ENCODE results near the gene OR10A3.

The OR10A3 gene

GRCh38 chr11:7964873-7965272 lies 23.4 kb upstream of the OR10A3 start:
- TF ChIP-seq CTCF (conservative IDR thresholded peaks at IDR 0.05) (no peak), ZFX (IDR thresholded peaks at IDR 0.05) (no peak)
- H3K27ac ChIP-seq, result no peak overlapping the region

GRCh38 chr11:7964261-7964660 lies 22.8 kb upstream of the OR10A3 start:
- H3K27ac ChIP-seq, result no peak overlapping the region
- TF ChIP-seq CTCF (conservative IDR thresholded peaks at IDR 0.05), result no peak
- no peak for TF ChIP-seq ZFX (IDR thresholded peaks at IDR 0.05)

GRCh38 chr11:7955191-7955590 lies 13.7 kb upstream of the OR10A3 start:
- H3K27ac ChIP-seq, result no peak overlapping the region
- TF ChIP-seq ZFX (IDR thresholded peaks at IDR 0.05) (no peak), CTCF (conservative IDR thresholded peaks at IDR 0.05) (no peak)

GRCh38 chr11:7949934-7950333 lies 8.4 kb upstream of the OR10A3 start:
- H3K27ac ChIP-seq, result no peak overlapping the region
- TF ChIP-seq CTCF (conservative IDR thresholded peaks at IDR 0.05) (no peak), ZFX (IDR thresholded peaks at IDR 0.05) (no peak)

- TF ChIP-seq ZFX (IDR thresholded peaks at IDR 0.05), result no peak
- TF ChIP-seq CTCF (conservative IDR thresholded peaks at IDR 0.05), result no peak
- no peak overlapping the region for H3K27ac ChIP-seq
Observed at GRCh38 chr11:7944123-7944522, 2.6 kb upstream of the OR10A3 start.

- TF ChIP-seq CTCF (conservative IDR thresholded peaks at IDR 0.05), result no peak
- TF ChIP-seq ZFX (IDR thresholded peaks at IDR 0.05), result no peak
- H3K27ac ChIP-seq, result no peak overlapping the region
Observed at GRCh38 chr11:7941146-7941545, 362 bp downstream of the OR10A3 start.

GRCh38 chr11:7936615-7937014 lies 4.9 kb downstream of the OR10A3 start:
- TF ChIP-seq ZFX (IDR thresholded peaks at IDR 0.05) (no peak), CTCF (conservative IDR thresholded peaks at IDR 0.05) (no peak)

More at GRCh38 chr11:7936615-7937014, 4.9 kb downstream of the OR10A3 start:
- H3K27ac ChIP-seq, result no peak overlapping the region

Data from C4-2B (cell line).